ENCODE data around the gene ARHGEF11. TPM values are rescaled to one million over a fixed set of nuclear protein-coding genes. Genes with fewer than 3 reads are reported as not detected.
A peak's percentile ranks its signal among the peaks of the same experiment; 100 is the strongest.

Gene ARHGEF11, protein sequence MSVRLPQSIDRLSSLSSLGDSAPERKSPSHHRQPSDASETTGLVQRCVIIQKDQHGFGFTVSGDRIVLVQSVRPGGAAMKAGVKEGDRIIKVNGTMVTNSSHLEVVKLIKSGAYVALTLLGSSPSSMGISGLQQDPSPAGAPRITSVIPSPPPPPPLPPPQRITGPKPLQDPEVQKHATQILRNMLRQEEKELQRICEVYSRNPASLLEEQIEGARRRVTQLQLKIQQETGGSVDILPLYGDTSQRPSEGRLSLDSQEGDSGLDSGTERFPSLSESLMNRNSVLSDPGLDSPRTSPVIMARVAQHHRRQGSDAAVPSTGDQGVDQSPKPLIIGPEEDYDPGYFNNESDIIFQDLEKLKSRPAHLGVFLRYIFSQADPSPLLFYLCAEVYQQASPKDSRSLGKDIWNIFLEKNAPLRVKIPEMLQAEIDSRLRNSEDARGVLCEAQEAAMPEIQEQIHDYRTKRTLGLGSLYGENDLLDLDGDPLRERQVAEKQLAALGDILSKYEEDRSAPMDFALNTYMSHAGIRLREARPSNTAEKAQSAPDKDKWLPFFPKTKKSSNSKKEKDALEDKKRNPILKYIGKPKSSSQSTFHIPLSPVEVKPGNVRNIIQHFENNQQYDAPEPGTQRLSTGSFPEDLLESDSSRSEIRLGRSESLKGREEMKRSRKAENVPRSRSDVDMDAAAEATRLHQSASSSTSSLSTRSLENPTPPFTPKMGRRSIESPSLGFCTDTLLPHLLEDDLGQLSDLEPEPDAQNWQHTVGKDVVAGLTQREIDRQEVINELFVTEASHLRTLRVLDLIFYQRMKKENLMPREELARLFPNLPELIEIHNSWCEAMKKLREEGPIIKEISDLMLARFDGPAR (N-terminal part only)
- 14.5 TPM for polyA plus RNA-seq (2013, experiment 1 of 2)
- 14.6 TPM for polyA plus RNA-seq (2013, experiment 2 of 2)

DNA sequence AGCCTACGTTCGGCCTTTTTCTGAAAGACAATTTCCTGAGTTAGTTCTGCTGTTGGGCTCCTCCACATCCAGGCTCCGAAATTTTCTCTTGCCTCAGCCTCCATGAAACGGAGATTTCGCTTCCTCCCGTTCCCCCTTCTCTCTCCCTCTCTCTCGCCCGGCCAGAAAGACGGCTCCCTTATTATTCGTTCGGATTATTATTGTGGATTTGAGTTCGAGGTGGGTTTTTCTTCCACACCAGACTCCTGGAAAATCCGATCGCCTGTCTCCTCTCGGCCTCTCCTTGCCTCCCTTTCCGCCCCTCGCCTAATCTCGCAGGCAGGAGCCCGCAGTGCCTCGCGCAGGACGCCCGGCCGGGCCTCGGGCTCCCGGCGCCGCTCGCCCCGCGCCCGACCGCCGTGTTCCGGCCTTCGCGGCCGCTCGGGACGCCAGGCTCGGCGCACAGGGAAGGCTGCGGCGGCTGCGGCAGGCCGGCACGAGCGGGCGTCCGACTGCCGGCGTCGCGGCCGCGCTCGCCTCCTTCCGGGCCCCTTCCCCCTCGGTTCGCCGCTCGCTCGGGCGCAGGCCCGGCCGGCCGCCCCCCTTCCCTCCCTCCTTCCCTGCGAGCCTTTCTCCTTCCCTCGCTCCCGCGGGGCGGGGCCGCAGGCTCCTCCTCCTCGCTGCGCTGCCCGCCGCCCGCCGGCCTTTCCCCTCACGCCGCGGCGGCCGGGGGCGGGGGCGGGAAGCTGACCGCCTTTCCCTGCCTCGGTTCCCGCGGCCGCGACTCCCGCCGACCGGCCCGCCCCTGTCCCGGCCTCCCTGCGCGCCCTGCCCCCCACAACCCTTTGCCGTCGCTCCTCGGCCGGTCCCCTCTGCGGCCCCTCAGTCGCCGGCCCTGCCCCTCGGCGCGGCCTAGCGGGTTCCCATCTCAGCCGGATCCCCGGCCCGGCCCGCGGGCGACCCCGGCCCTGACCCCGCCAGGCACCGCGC, at the start of gene ARHGEF11:
TSS of gene ARHGEF11 (minus strand) at position 493 of the 969 bp plus-strand sequence. CDS start 1,412 bp downstream, outside the sequence.
- Histone ChIP-seq H4K8ac (ENCODE audit: low read depth, low read length) (no peak within 1 kb of the TSS), H3K9ac (ENCODE audit: low read depth, low read length, poor library complexity) (peak within 1 kb of the TSS; percentile 89), H3K36me3 (replicated peaks in 1 of 2; ENCODE audit: control insufficient read depth in 2 of 2, insufficient read depth in 2 of 2, low read length in 2 of 2) (peaks cover 0 to 13% of the 10 kb centered on the region in 2 donors), H2AFZ (ENCODE audit: low read length) (peak within 1 kb of the TSS; percentile 96), H2BK5ac (ENCODE audit: low read length) (peak within 1 kb of the TSS; percentile 49), H2BK120ac (ENCODE audit: low read depth, low read length) (peak within 1 kb of the TSS; percentile 13), H3K18ac (ENCODE audit: low read length) (peak within 1 kb of the TSS; percentile 97), H3K4ac (ENCODE audit: low read length) (no peak within 1 kb of the TSS), H3K27me3 (ENCODE audit: control insufficient read depth in 3 of 3, insufficient read depth in 3 of 3, low read depth in 1 of 3, low read length in 3 of 3) (peaks cover 0 to 9% (median 0%) of the 10 kb centered on the region in 3 experiments), H4K91ac (ENCODE audit: low read depth, low read length, poor library complexity) (no peak within 1 kb of the TSS), H3K9me3 (replicated peaks in 1 of 2; ENCODE audit: control insufficient read depth in 2 of 2, insufficient read depth in 1 of 2, low read depth in 1 of 2, low read length in 2 of 2) (no peaks in the 10 kb centered on the region), H3K4me2 (ENCODE audit: insufficient read depth, low read length, poor library complexity, severe bottlenecking) (peak within 1 kb of the TSS; percentile 79), H2BK15ac (ENCODE audit: low read length) (no peak within 1 kb of the TSS), H2AK5ac (ENCODE audit: low read depth, low read length) (peak within 1 kb of the TSS; percentile 30), H3K14ac (ENCODE audit: low read length) (peak within 1 kb of the TSS; percentile 33), H3K27ac (replicated peaks; ENCODE audit: low read length) (peak within 1 kb of the TSS; percentile 85), H3K79me1 (ENCODE audit: low read depth, low read length) (peaks cover 2% of the 10 kb centered on the region), H3K4me1 (ENCODE audit: control insufficient read depth in 2 of 2, insufficient read depth in 1 of 2, low read depth in 1 of 2, low read length in 2 of 2) (peaks cover 11 to 13% of the 10 kb centered on the region in 2 donors), H2BK12ac (ENCODE audit: low read length) (no peak within 1 kb of the TSS), H3K4me3 (ENCODE audit: low read length in 2 of 2) (peak within 1 kb of the TSS; percentile 82 to 90), H3K23ac (ENCODE audit: low read depth, low read length, poor library complexity) (peak within 1 kb of the TSS; percentile 62)
- no CpG with 5 or more reads among the region's 120 CpGs for WGBS, 2 donors (ENCODE audit: extremely low coverage in 2 of 2, insufficient read length in 2 of 2, insufficient replicate concordance in 1 of 2)
- DNase-seq (ENCODE audit: low spot score): peak; percentile 92

DNA sequence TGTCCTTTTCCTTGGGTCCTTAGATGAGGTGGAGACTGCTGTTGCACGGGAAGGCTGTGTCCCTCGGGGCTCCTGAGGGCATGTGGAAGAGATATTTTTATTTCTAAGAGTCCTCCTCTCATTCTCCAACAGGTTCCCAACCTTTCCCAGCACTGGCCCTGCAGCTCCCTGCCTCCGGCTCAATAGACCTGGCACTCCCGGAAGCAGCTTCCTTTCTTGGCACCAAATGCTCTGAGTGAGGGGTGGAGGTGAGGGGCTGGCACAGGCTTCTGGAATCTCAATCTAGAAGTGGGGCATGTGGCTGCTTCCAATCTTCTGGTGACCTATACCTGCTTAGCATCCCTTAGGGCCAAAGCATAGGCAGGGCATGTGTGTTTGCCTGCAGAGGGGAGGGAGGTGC, 49.5 kb upstream of the ARHGEF11 start:
- Histone ChIP-seq H2BK5ac (ENCODE audit: low read length) (no peak overlapping the region), H3K23ac (ENCODE audit: low read depth, low read length, poor library complexity) (no peak overlapping the region), H3K4me1 (ENCODE audit: control insufficient read depth in 2 of 2, insufficient read depth in 1 of 2, low read depth in 1 of 2, low read length in 2 of 2) (peaks cover 0 to 7% of the 10 kb centered on the region in 2 donors), H3K4me3 (ENCODE audit: low read length in 2 of 2) (no peak overlapping the region), H3K18ac (ENCODE audit: low read length) (no peak overlapping the region), H2BK12ac (ENCODE audit: low read length) (no peak overlapping the region), H2BK120ac (ENCODE audit: low read depth, low read length) (no peak overlapping the region), H3K9ac (ENCODE audit: low read depth, low read length, poor library complexity) (no peak overlapping the region), H3K27ac (replicated peaks; ENCODE audit: low read length) (no peak overlapping the region), H4K8ac (ENCODE audit: low read depth, low read length) (no peak overlapping the region), H3K79me1 (ENCODE audit: low read depth, low read length) (no peaks in the 10 kb centered on the region), H4K91ac (ENCODE audit: low read depth, low read length, poor library complexity) (no peak overlapping the region), H2AFZ (ENCODE audit: low read length) (no peak overlapping the region), H2AK5ac (ENCODE audit: low read depth, low read length) (no peak overlapping the region), H3K4ac (ENCODE audit: low read length) (no peak overlapping the region), H3K9me3 (replicated peaks in 1 of 2; ENCODE audit: control insufficient read depth in 2 of 2, insufficient read depth in 1 of 2, low read depth in 1 of 2, low read length in 2 of 2) (no peaks in the 10 kb centered on the region), H3K4me2 (ENCODE audit: insufficient read depth, low read length, poor library complexity, severe bottlenecking) (no peak overlapping the region), H3K36me3 (replicated peaks in 1 of 2; ENCODE audit: control insufficient read depth in 2 of 2, insufficient read depth in 2 of 2, low read length in 2 of 2) (no peaks in the 10 kb centered on the region), H3K27me3 (ENCODE audit: control insufficient read depth in 3 of 3, insufficient read depth in 3 of 3, low read depth in 1 of 3, low read length in 3 of 3) (peaks cover 0 to 35% (median 0%) of the 10 kb centered on the region in 3 experiments), H3K14ac (ENCODE audit: low read length) (no peak overlapping the region), H2BK15ac (ENCODE audit: low read length) (no peak overlapping the region)
- no CpG with 5 or more reads among the region's 4 CpGs for WGBS, 2 donors (ENCODE audit: extremely low coverage in 2 of 2, insufficient read length in 2 of 2, insufficient replicate concordance in 1 of 2)
- DNase-seq (ENCODE audit: low spot score): no peak

DNA sequence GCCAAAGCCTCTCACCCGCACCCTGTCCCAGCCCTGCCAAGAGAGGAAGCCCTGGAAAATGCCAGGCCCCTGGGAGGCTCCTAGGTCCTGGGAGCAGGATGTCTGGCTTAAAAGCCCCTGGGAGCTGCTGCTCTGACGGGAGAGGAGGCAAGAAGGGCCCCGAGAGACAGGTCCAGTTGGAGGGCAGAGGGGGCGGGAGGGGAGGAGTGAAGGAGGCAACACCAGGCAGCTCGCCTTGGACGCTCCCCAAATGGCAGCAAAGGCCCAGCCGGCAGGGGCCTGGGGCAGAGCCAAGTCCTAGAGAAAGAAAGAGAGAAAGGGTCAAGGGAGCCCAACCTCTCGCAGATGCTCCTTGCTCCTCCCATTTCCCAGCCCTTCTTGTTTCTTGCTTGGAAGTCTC, 47.3 kb upstream of the ARHGEF11 start:
- Histone ChIP-seq H3K18ac (ENCODE audit: low read length) (peak overlapping the region; percentile 19), H2BK12ac (ENCODE audit: low read length) (peak overlapping the region; percentile 60), H3K4ac (ENCODE audit: low read length) (no peak overlapping the region), H3K9ac (ENCODE audit: low read depth, low read length, poor library complexity) (no peak overlapping the region), H4K8ac (ENCODE audit: low read depth, low read length) (no peak overlapping the region), H2BK15ac (ENCODE audit: low read length) (peak overlapping the region; percentile 10), H3K36me3 (replicated peaks in 1 of 2; ENCODE audit: control insufficient read depth in 2 of 2, insufficient read depth in 2 of 2, low read length in 2 of 2) (no peaks in the 10 kb centered on the region), H3K9me3 (replicated peaks in 1 of 2; ENCODE audit: control insufficient read depth in 2 of 2, insufficient read depth in 1 of 2, low read depth in 1 of 2, low read length in 2 of 2) (no peaks in the 10 kb centered on the region), H3K4me1 (ENCODE audit: control insufficient read depth in 2 of 2, insufficient read depth in 1 of 2, low read depth in 1 of 2, low read length in 2 of 2) (peaks cover 0 to 4% of the 10 kb centered on the region in 2 donors), H3K14ac (ENCODE audit: low read length) (no peak overlapping the region), H3K4me2 (ENCODE audit: insufficient read depth, low read length, poor library complexity, severe bottlenecking) (no peak overlapping the region), H3K27me3 (ENCODE audit: control insufficient read depth in 3 of 3, insufficient read depth in 3 of 3, low read depth in 1 of 3, low read length in 3 of 3) (peaks cover 0 to 46% (median 0%) of the 10 kb centered on the region in 3 experiments), H3K4me3 (ENCODE audit: low read length in 2 of 2) (no peak overlapping the region), H2BK5ac (ENCODE audit: low read length) (no peak overlapping the region), H2BK120ac (ENCODE audit: low read depth, low read length) (no peak overlapping the region), H3K27ac (replicated peaks; ENCODE audit: low read length) (no peak overlapping the region), H2AFZ (ENCODE audit: low read length) (peak overlapping the region; percentile 73), H3K79me1 (ENCODE audit: low read depth, low read length) (no peaks in the 10 kb centered on the region), H3K23ac (ENCODE audit: low read depth, low read length, poor library complexity) (no peak overlapping the region), H4K91ac (ENCODE audit: low read depth, low read length, poor library complexity) (no peak overlapping the region), H2AK5ac (ENCODE audit: low read depth, low read length) (peak overlapping the region; percentile 25)
- no peak for DNase-seq (ENCODE audit: low spot score)
- WGBS, 2 donors (ENCODE audit: extremely low coverage in 2 of 2, insufficient read length in 2 of 2, insufficient replicate concordance in 1 of 2): no CpG with 5 or more reads among the region's 8 CpGs

All from neuronal stem cell (in vitro differentiated cells).